Liver (tissue), 9 donors: ENCODE measurements around the gene SETD7. TPM values are rescaled to one million over a fixed set of nuclear protein-coding genes. Genes with fewer than 3 reads are reported as not detected.

Experiments
- DNase-seq: peaks from one replicate; pipeline ENCODE4 v3.0.0-alpha.2; 2017; ENCODE audit warnings: low spot score
- H3K27ac ChIP-seq, 2 donors: one replicate each; pipeline ENCODE4 v1.7.0; 2013; ENCODE audit warnings: inconsistent platforms in 2 of 2, low read length in 2 of 2, control low read depth in 1 of 2, low read depth in 1 of 2, mild to moderate bottlenecking in 1 of 2
- H3K27me3 ChIP-seq, 4 donors: one replicate each; pipeline versions ENCODE4 v1.6.1 to v1.7.0; 2013; ENCODE audit warnings: low read length in 3 of 4, inconsistent platforms in 1 of 4, mild to moderate bottlenecking in 1 of 4, moderate library complexity in 1 of 4; ENCODE audit not compliant: control insufficient read depth in 4 of 4, insufficient read depth in 4 of 4
- H3K36me3 ChIP-seq, 4 donors: one replicate each; pipeline versions ENCODE4 v1.6.1 to v1.7.0; 2013; ENCODE audit warnings: low read length in 3 of 4, mild to moderate bottlenecking in 3 of 4, low read depth in 1 of 4, moderate library complexity in 1 of 4; ENCODE audit not compliant: control insufficient read depth in 4 of 4, insufficient read depth in 3 of 4
- H3K4me1 ChIP-seq, 4 donors: one replicate each; pipeline versions ENCODE4 v1.6.1 to v1.7.0; 2013; ENCODE audit warnings: low read length in 3 of 4, mild to moderate bottlenecking in 3 of 4, moderate library complexity in 1 of 4; ENCODE audit not compliant: control insufficient read depth in 4 of 4, insufficient read depth in 4 of 4
- H3K4me3 ChIP-seq, 3 donors: one replicate each; pipeline versions ENCODE4 v1.6.1 to v1.7.0; 2013; ENCODE audit warnings: low read length in 3 of 3, control low read depth in 1 of 3, low read depth in 1 of 3, mild to moderate bottlenecking in 1 of 3
- H3K9ac ChIP-seq, 2 donors: one replicate each; pipeline ENCODE4 v1.7.0; 2013; ENCODE audit warnings: low read length in 2 of 2, mild to moderate bottlenecking in 2 of 2, moderate library complexity in 2 of 2, control low read depth in 1 of 2, low read depth in 1 of 2
- H3K9me3 ChIP-seq, 4 donors: one replicate each; pipeline versions ENCODE4 v1.6.1 to v1.7.0; 2013; ENCODE audit warnings: low read length in 3 of 4; ENCODE audit not compliant: control insufficient read depth in 4 of 4
- ATF3 ChIP-seq: IDR thresholded peaks from 2 replicates; pipeline ENCODE4 v1.6.1; 2016; ENCODE audit warnings: antibody characterized with exemption
- CTCF ChIP-seq: fragments of 150-350 bp; IDR thresholded peaks from 2 replicates; pipeline ENCODE4 v1.5.1; 2017; ENCODE audit warnings: improper control_type of control experiment, low read depth, low read length; ENCODE audit not compliant: missing input control
- EGR1 ChIP-seq, 2 donors: IDR thresholded peaks; 2 replicates each; pipeline ENCODE4 v1.6.1; 2016 to 2018; ENCODE audit warnings: antibody characterized with exemption in 2 of 2, low read depth in 2 of 2
- FOXA1 ChIP-seq: IDR thresholded peaks from 2 replicates; pipeline ENCODE4 v1.6.1; 2016; ENCODE audit warnings: antibody characterized with exemption
- FOXA2 ChIP-seq: IDR thresholded peaks from 2 replicates; pipeline ENCODE4 v1.6.1; 2016; ENCODE audit warnings: antibody characterized with exemption
- GABPA ChIP-seq, 2 donors: IDR thresholded peaks in 1 of 2; conservative IDR thresholded peaks in 1 of 2; 2 replicates each; pipeline ENCODE4 v1.6.1; 2016; ENCODE audit warnings: antibody characterized with exemption in 2 of 2, mild to moderate bottlenecking in 1 of 2, moderate library complexity in 1 of 2
- HNF4A ChIP-seq, 2 donors: conservative IDR thresholded peaks; 2 replicates each; pipeline ENCODE4 v1.6.1; 2016; ENCODE audit warnings: antibody characterized with exemption in 2 of 2, mild to moderate bottlenecking in 2 of 2
- HNF4G ChIP-seq: IDR thresholded peaks from 2 replicates; pipeline ENCODE4 v1.6.1; 2016; ENCODE audit warnings: antibody characterized with exemption
- JUND ChIP-seq, 2 donors: IDR thresholded peaks; 2 replicates each; pipeline ENCODE4 v1.6.1; 2016; ENCODE audit warnings: antibody characterized with exemption in 2 of 2
- MAX ChIP-seq: IDR thresholded peaks from 2 replicates; pipeline ENCODE4 v1.6.1; 2016; ENCODE audit warnings: antibody characterized with exemption
- NR2F2 ChIP-seq: IDR thresholded peaks from 2 replicates; pipeline ENCODE4 v1.6.1; 2016; ENCODE audit warnings: antibody characterized with exemption
- RAD21 ChIP-seq, 2 donors: IDR thresholded peaks; 2 replicates each; pipeline ENCODE4 v1.6.1; 2016; ENCODE audit warnings: antibody characterized with exemption in 2 of 2, mild to moderate bottlenecking in 2 of 2
- REST ChIP-seq: IDR thresholded peaks from 2 replicates; pipeline ENCODE4 v1.6.1; 2016; ENCODE audit warnings: antibody characterized with exemption, mild to moderate bottlenecking
- RXRA ChIP-seq, 2 donors: IDR thresholded peaks; 2 replicates each; pipeline ENCODE4 v1.6.1; 2017 to 2018; ENCODE audit warnings: antibody characterized with exemption in 2 of 2, mild to moderate bottlenecking in 1 of 2
- SP1 ChIP-seq: IDR thresholded peaks from 2 replicates; pipeline ENCODE4 v1.6.1; 2018; ENCODE audit warnings: antibody characterized with exemption, mild to moderate bottlenecking
- TAF1 ChIP-seq: conservative IDR thresholded peaks from 2 replicates; pipeline ENCODE4 v1.6.1; 2016; ENCODE audit warnings: antibody characterized with exemption, mild to moderate bottlenecking
- YY1 ChIP-seq: IDR thresholded peaks from 2 replicates; pipeline ENCODE4 v1.6.1; 2016; ENCODE audit warnings: antibody characterized with exemption, mild to moderate bottlenecking
- ZBTB33 ChIP-seq: IDR thresholded peaks from 2 replicates; pipeline ENCODE4 v1.6.1; 2016; ENCODE audit warnings: antibody characterized with exemption
- WGBS: extraction: QIAGEN DNeasy Blood & Tissue Kit; methylation state at CpG from one replicate; pipeline ENCODE4 v1.1.7; 2013; 5-methylcytosine and 5-hydroxymethylcytosine counted together
- polyA plus RNA-seq, 2 donors: library from polyadenylated mRNA; stranded (reverse) in 1 of 2; unstranded in 1 of 2; fragments of 200-250 nt in 1 of 2; fragments of >200 nt in 1 of 2; fragmentation: Nextera tagmentation in 1 of 2; extraction: Ambion mirVana in 1 of 2; gene quantifications; one replicate each; pipeline versions ENCODE4 v1.2.1 to v1.2.3, GENCODE V29; 2013 to 2015
- total RNA-seq, 2 donors: library from RNA; depleted of rRNA; stranded (reverse); fragments of >200 nt; gene quantifications; one replicate each; pipeline ENCODE4 v1.2.3, GENCODE V29; 2014
- donor health status: healthy.
- donor health status: healthy.
- donor health status: healthy.
- donor health status: healthy.
- donor health status: healthy.

The SETD7 gene
- total and polyA plus RNA-seq, 4 donors, result 12.9 to 81.7 (median 18.0) TPM

- no peak overlapping the region for H3K27ac ChIP-seq
- H3K9ac ChIP-seq, result no peak overlapping the region
- no peak for TF ChIP-seq NR2F2
- no peak for TF ChIP-seq HNF4G
- TF ChIP-seq JUND (IDR thresholded peaks at IDR 0.05), result no peak
- no peak overlapping the region for H3K4me3 ChIP-seq
- no peaks in the 10 kb centered on the region for H3K9me3 ChIP-seq
- peaks cover 7 to 50% (median 28%) of the 10 kb centered on the region in 4 donors for H3K36me3 ChIP-seq
- no peak for DNase-seq
- WGBS, result 82% methylated on average over 1 of the region's 1 CpG
- H3K27me3 ChIP-seq, result no peaks in the 10 kb centered on the region
- peaks cover 0 to 2% (median 0%) of the 10 kb centered on the region in 4 donors for H3K4me1 ChIP-seq
Measured at GRCh38 chr4:139523076-139523475, 32.9 kb downstream of the SETD7 start.

- no peak for DNase-seq
- H3K9me3 ChIP-seq, result no peaks in the 10 kb centered on the region
- H3K4me3 ChIP-seq, result no peak overlapping the region
- peaks cover 0 to 2% (median 0%) of the 10 kb centered on the region in 4 donors for H3K4me1 ChIP-seq
- 83% methylated on average over 4 of the region's 4 CpGs for WGBS
- H3K27ac ChIP-seq, result no peak overlapping the region
- TF ChIP-seq EGR1 (IDR thresholded peaks at IDR 0.05; ENCODE audit: low read depth in 2 of 2), result no peak
- no peak for TF ChIP-seq FOXA2
- TF ChIP-seq GABPA (IDR thresholded peaks at IDR 0.05 in 1 of 2, conservative IDR thresholded peaks at IDR 0.05 in 1 of 2), result no peak
- TF ChIP-seq JUND (IDR thresholded peaks at IDR 0.05), result no peak
- TF ChIP-seq ATF3, result no peak
- no peak for TF ChIP-seq HNF4A (conservative IDR thresholded peaks at IDR 0.05)
- TF ChIP-seq TAF1, result no peak
- no peak for TF ChIP-seq RAD21 (IDR thresholded peaks at IDR 0.05)
- TF ChIP-seq NR2F2, result no peak
- no peak for TF ChIP-seq MAX
- TF ChIP-seq CTCF, result no peak
- TF ChIP-seq ZBTB33, result no peak
- no peak for TF ChIP-seq RXRA (IDR thresholded peaks at IDR 0.05)
- no peak for TF ChIP-seq SP1
- no peak for TF ChIP-seq FOXA1
- no peak for TF ChIP-seq HNF4G
- no peak for TF ChIP-seq REST
- no peak for TF ChIP-seq YY1
- H3K36me3 ChIP-seq, result peaks cover 8 to 51% (median 31%) of the 10 kb centered on the region in 4 donors
- no peak overlapping the region for H3K9ac ChIP-seq
- H3K27me3 ChIP-seq, result no peaks in the 10 kb centered on the region
Measured at GRCh38 chr4:139522457-139522856, 33.6 kb downstream of the SETD7 start.
